HT-29 (cell line): ENCODE data around the gene SAMD15. TPM values are rescaled to one million over a fixed set of nuclear protein-coding genes. Genes with fewer than 3 reads are reported as not detected.

Experiments used
- total RNA-seq: library from RNA; depleted of rRNA; stranded (reverse); fragments of >200 nt; shearing (Covaris generic); gene quantifications from 2 replicates; pipeline ENCODE4 v1.2.3, GENCODE V29; 2014; rRNA removed

SAMD15 gene
- total RNA-seq, 1 experiment from 2014 or later = 0.20 TPM

Other genes with a start within 250 kb of the SAMD15 start
- gene ZDHHC22, start 235.6 kb upstream of the SAMD15 start, total RNA-seq = not detected in 2 replicates
- 2.5 and 3.1 TPM in 2 replicates for gene TMEM63C, start 195.6 kb upstream of the SAMD15 start, total RNA-seq
- not detected in 2 replicates for gene NGB, start 106.2 kb upstream of the SAMD15 start, total RNA-seq
- 17.9 and 34.2 TPM in 2 replicates for gene POMT2, start 56.5 kb upstream of the SAMD15 start, total RNA-seq
- gene GSTZ1, start 56.3 kb upstream of the SAMD15 start, total RNA-seq = 20.4 and 25.6 TPM in 2 replicates
- gene TMED8, start 285 bp upstream of the SAMD15 start, total RNA-seq = 2.9 and 3.1 TPM in 2 replicates
- gene NOXRED1, start 46.1 kb downstream of the SAMD15 start, total RNA-seq = not detected in 2 replicates
- 6.3 and 6.6 TPM in 2 replicates for gene VIPAS39, start 80.2 kb downstream of the SAMD15 start, total RNA-seq
- 118 and 124 TPM in 2 replicates for gene AHSA1, start 80.7 kb downstream of the SAMD15 start, total RNA-seq
- gene ISM2, start 121.4 kb downstream of the SAMD15 start, total RNA-seq = not detected in 2 replicates
- gene SPTLC2, start 239.3 kb downstream of the SAMD15 start, total RNA-seq = 22.9 and 28.0 TPM in 2 replicates